Measurements from ENCODE around the gene CA10. TPM values are rescaled to one million over a fixed set of nuclear protein-coding genes. Genes with fewer than 3 reads are reported as not detected.

Gene CA10
- total RNA-seq, 1 experiment from 2014 or later, result not detected

DNA sequence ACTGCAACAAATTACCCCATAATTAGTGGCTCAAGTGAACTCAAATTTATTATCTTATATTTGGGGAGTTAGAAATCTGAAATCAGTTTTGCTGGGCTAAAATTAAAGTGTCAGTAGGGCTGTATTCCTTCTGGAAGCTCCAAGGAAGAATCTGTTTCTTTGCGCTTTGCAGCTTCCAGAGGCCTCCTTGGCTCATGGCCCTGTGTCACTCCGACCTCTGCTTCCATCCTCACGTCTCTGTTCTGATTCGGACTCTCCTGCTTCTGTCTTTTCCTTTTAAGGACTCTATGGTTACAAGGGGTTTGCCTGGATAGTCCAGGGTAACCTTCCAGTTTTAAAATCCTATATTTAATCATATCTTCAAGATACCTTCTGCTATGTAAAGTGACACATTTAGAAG, 232.1 kb downstream of the CA10 start:
- intact Hi-C loops (cut with micrococcal nuclease; ENCODE audit: unreplicated experiment), result loop anchor here (10.0 kb wide), 1 partner anchor 162 kb away; no protein-coding TSS in a partner anchor
- Mint-ChIP-seq H3K36me3 (ENCODE audit: insufficient read depth, unreplicated experiment) (no peaks in the 10 kb centered on the region), H3K4me1 (ENCODE audit: low read depth, unreplicated experiment) (peaks cover 4% of the 10 kb centered on the region), H3K9me3 (ENCODE audit: low read depth, unreplicated experiment) (no peaks in the 10 kb centered on the region), H3K27me3 (ENCODE audit: unreplicated experiment) (peaks cover 90% of the 10 kb centered on the region), H3K4me3 (ENCODE audit: low read depth, unreplicated experiment) (no peak overlapping the region), H3K27ac (ENCODE audit: unreplicated experiment) (no peak overlapping the region)
- CTCF ChIA-PET, result no interaction called here
- no peak for DNase-seq
- TF ChIP-seq, protein P1, sequence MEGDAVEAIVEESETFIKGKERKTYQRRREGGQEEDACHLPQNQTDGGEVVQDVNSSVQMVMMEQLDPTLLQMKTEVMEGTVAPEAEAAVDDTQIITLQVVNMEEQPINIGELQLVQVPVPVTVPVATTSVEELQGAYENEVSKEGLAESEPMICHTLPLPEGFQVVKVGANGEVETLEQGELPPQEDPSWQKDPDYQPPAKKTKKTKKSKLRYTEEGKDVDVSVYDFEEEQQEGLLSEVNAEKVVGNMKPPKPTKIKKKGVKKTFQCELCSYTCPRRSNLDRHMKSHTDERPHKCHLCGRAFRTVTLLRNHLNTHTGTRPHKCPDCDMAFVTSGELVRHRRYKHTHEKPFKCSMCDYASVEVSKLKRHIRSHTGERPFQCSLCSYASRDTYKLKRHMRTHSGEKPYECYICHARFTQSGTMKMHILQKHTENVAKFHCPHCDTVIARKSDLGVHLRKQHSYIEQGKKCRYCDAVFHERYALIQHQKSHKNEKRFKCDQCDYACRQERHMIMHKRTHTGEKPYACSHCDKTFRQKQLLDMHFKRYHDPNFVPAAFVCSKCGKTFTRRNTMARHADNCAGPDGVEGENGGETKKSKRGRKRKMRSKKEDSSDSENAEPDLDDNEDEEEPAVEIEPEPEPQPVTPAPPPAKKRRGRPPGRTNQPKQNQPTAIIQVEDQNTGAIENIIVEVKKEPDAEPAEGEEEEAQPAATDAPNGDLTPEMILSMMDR (IDR thresholded peaks at IDR 0.05; ENCODE audit: unreplicated experiment), result no peak
- no TSS peak for BruUV-seq (replicated peaks)

DNA sequence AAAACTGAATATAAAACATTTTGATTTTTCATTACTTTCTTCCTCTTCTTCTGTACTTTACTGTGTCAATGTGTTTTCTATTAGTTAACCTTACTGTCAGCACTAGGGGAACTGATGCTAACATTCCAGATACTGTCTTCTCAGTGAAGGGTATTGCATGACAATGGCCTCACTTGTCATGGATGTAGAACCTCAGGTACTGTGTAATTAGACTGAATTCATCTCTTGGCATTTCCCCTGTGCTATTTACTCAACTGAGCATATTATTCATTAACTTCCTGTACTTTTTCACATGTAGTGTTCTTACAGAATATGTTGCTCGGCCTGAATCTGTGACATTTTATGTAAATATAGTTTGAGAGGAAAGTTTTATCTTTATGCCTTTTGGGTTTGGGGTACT, 237.0 kb downstream of the CA10 start:
- BruUV-seq (replicated peaks), result no TSS peak
- intact Hi-C loops (cut with micrococcal nuclease; ENCODE audit: unreplicated experiment), result loop anchor here (10.0 kb wide), 1 partner anchor 157 kb away; no protein-coding TSS in a partner anchor
- CTCF ChIA-PET, result no interaction called here
- no peaks in the 10 kb centered on the region for H3K9me3 Mint-ChIP-seq (ENCODE audit: low read depth, unreplicated experiment)
- no peak overlapping the region for H3K4me3 Mint-ChIP-seq (ENCODE audit: low read depth, unreplicated experiment)
- TF ChIP-seq, protein P1 (IDR thresholded peaks at IDR 0.05; ENCODE audit: unreplicated experiment), result no peak
- H3K27me3 Mint-ChIP-seq (ENCODE audit: unreplicated experiment), result peaks cover 71% of the 10 kb centered on the region
- peaks cover 19% of the 10 kb centered on the region for H3K4me1 Mint-ChIP-seq (ENCODE audit: low read depth, unreplicated experiment)
- H3K36me3 Mint-ChIP-seq (ENCODE audit: insufficient read depth, unreplicated experiment), result no peaks in the 10 kb centered on the region
- H3K27ac Mint-ChIP-seq (ENCODE audit: unreplicated experiment), result no peak overlapping the region
- no peak for DNase-seq

DNA sequence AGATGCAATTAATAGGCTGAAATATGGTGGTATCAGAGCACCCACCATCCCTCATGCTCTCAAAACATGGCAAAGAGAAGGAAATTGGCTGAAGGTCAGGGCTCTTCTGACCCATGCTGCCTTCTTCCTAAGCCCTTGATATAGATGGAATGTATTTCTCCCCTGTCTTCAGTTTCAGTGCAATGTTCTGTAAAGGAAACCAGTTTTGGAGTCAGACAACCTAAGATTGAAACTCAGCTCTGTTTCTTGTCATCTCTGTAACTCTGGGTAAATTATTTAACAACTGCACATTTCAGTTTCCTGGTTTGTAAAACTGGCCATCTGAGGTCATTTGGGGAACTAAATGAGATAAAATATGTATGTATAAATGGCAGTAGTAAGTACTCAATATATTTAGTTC, 243.9 kb downstream of the CA10 start:
- TF ChIP-seq, protein P1 (IDR thresholded peaks at IDR 0.05; ENCODE audit: unreplicated experiment), result no peak
- no peak for DNase-seq
- Mint-ChIP-seq H3K27me3 (ENCODE audit: unreplicated experiment) (peaks cover 2% of the 10 kb centered on the region), H3K27ac (ENCODE audit: unreplicated experiment) (no peak overlapping the region), H3K4me1 (ENCODE audit: low read depth, unreplicated experiment) (no peaks in the 10 kb centered on the region), H3K4me3 (ENCODE audit: low read depth, unreplicated experiment) (no peak overlapping the region), H3K9me3 (ENCODE audit: low read depth, unreplicated experiment) (no peaks in the 10 kb centered on the region), H3K36me3 (ENCODE audit: insufficient read depth, unreplicated experiment) (no peaks in the 10 kb centered on the region)
- CTCF ChIA-PET, result interaction anchor here (0.6 kb wide), 1 partner anchor 27 kb away, joined by 3 read pairs; no protein-coding TSS in a partner anchor
- intact Hi-C loops (cut with micrococcal nuclease; ENCODE audit: unreplicated experiment), result no loop called here
- no TSS peak for BruUV-seq (replicated peaks)

DNA sequence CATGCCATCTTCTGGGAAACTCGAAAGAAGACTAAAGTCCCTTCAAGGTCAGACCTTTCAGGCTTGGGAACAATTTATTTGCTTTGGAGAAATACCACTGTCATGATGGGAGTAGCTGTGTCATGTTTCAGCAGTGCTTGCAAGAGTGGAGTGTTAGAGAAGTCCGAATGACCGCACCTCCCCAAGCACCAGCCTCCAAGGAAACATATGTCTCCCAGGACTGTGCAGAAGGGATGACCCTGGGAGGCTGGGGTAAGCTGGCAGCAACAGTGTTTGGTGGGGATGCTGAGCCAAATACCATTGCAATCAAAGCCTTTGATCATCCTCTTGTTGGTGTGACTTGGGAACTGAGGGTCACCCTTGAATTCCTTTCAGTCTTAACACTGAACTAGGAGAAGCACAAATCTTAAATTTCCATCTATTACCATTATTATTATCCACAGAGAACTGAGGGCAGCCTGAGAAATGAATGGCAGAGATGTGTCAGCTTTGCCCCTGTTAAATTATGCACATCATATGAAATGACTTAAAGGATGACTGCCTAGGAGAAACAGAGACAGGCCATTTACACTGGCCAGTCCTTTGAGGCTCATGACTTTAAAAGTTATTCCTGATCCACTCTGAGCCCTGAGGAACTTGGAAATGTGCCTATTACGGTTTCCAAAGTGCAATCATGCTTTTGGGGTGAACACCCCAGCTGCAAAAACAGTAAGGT, 244.9 kb downstream of the CA10 start:
- DNase-seq, result no peak

More for the DNA sequence above, 244.9 kb downstream of the CA10 start:
- TF ChIP-seq, protein P1 (IDR thresholded peaks at IDR 0.05; ENCODE audit: unreplicated experiment), result no peak
- H3K9me3 Mint-ChIP-seq (ENCODE audit: low read depth, unreplicated experiment), result no peaks in the 10 kb centered on the region
- no TSS peak for BruUV-seq (replicated peaks)
- no peak overlapping the region for H3K27ac Mint-ChIP-seq (ENCODE audit: unreplicated experiment)
- no peak overlapping the region for H3K4me3 Mint-ChIP-seq (ENCODE audit: low read depth, unreplicated experiment)
- no peaks in the 10 kb centered on the region for H3K36me3 Mint-ChIP-seq (ENCODE audit: insufficient read depth, unreplicated experiment)
- intact Hi-C loops (cut with micrococcal nuclease; ENCODE audit: unreplicated experiment), result no loop called here
- CTCF ChIA-PET, result interaction anchor here (0.6 kb wide), 2 partner anchors 26 to 737 kb away, joined by 3 read pairs; no protein-coding TSS in a partner anchor
- no peaks in the 10 kb centered on the region for H3K27me3 Mint-ChIP-seq (ENCODE audit: unreplicated experiment)
- H3K4me1 Mint-ChIP-seq (ENCODE audit: low read depth, unreplicated experiment), result no peaks in the 10 kb centered on the region

Measured in Calu3 (cell line).